K562 (cell line): ENCODE measurements around the gene KDM2A. TPM values are rescaled to one million over a fixed set of nuclear protein-coding genes. Genes with fewer than 3 reads are reported as not detected.

ENCODE experiments used
- SMAD4 ChIP-seq: fragments of 250-450 bp; sonication (Bioruptor Pico); conservative IDR thresholded peaks from 2 replicates; pipeline ENCODE4 v1.8.0; 2021; ENCODE audit warnings: inconsistent platforms, mild to moderate bottlenecking, moderate library complexity
- polyA plus RNA-seq, 8 experiments: library from polyadenylated mRNA; depleted of rRNA in 4 of 8; stranded (reverse) in 5 of 8; unstranded in 3 of 8; fragments of >200 nt; fragmentation: Nextera tagmentation in 2 of 8; fragmentation: Illumina TruSeq in 1 of 8; extraction: Ambion mirVana in 2 of 8; extraction: Trizol in 1 of 8; gene quantifications; 2 replicates each; pipeline versions ENCODE4 v1.2.1 to v1.2.3, GENCODE V29; 2011 to 2014; ENCODE audit warnings: inconsistent platforms in 1 of 8, missing spikeins in 1 of 8
- total RNA-seq, 7 experiments: library from RNA; depleted of rRNA in 6 of 7; stranded (reverse); fragments of >200 nt in 6 of 7; fragmentation: Illumina TruSeq in 2 of 7; extraction: Trizol in 2 of 7; gene quantifications; 2 replicates each; pipeline versions ENCODE4 v1.2.1 to v1.2.3, GENCODE V29; 2011 to 2021; ENCODE audit warnings: low replicate concordance in 1 of 7
- TF ChIP-seq, protein P1 (sequence below), 2 experiments: fragments of 450-650 bp; IDR thresholded peaks; 2 replicates each; pipeline ENCODE4 v1.6.1; 2018; ENCODE audit warnings: mild to moderate bottlenecking in 2 of 2, low read depth in 1 of 2; ENCODE audit not compliant: partially characterized antibody in 2 of 2
- TF ChIP-seq, protein P2 (sequence below): fragments of 250-450 bp; sonication (Bioruptor Pico); IDR thresholded peaks from 2 replicates; pipeline ENCODE4 v1.4.0; 2020

Gene KDM2A
- total and polyA plus RNA-seq, 9 of the 15 experiments (the other 6 are each of a cell fraction or from before 2014, with no cell fraction given): 5.0 to 39.3 (median 21.3) TPM

DNA sequence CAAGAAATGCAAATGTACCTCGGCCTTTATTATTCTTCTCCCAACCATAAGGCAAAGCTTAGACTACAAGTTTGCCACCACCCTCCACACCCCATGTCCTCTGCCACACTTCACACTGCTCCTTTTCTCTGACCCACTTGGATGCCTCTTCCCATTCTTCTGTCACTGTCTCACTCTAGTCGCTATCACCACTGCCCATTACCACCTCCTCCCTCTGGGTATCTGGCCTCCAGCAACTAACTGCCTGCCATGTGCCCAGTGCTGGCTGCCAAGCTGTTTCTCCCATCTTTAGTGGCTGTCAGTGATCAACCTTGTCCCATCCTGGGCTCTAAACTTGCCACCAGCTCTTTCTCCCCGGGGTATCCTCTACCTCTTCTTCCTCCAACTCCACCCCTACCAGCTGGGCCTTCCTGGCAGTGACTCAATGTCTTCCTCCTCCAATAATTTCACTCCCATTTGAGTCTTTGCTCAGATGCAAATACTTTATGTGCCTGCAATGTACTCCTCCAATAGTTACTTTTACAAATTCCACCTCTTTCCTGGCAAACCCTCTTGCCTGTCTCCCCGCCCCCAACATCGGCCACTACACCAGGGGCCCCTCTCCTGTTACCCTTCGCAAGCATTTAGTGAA, 20.1 kb upstream of the KDM2A start (continued):
- TF ChIP-seq, protein P1, sequence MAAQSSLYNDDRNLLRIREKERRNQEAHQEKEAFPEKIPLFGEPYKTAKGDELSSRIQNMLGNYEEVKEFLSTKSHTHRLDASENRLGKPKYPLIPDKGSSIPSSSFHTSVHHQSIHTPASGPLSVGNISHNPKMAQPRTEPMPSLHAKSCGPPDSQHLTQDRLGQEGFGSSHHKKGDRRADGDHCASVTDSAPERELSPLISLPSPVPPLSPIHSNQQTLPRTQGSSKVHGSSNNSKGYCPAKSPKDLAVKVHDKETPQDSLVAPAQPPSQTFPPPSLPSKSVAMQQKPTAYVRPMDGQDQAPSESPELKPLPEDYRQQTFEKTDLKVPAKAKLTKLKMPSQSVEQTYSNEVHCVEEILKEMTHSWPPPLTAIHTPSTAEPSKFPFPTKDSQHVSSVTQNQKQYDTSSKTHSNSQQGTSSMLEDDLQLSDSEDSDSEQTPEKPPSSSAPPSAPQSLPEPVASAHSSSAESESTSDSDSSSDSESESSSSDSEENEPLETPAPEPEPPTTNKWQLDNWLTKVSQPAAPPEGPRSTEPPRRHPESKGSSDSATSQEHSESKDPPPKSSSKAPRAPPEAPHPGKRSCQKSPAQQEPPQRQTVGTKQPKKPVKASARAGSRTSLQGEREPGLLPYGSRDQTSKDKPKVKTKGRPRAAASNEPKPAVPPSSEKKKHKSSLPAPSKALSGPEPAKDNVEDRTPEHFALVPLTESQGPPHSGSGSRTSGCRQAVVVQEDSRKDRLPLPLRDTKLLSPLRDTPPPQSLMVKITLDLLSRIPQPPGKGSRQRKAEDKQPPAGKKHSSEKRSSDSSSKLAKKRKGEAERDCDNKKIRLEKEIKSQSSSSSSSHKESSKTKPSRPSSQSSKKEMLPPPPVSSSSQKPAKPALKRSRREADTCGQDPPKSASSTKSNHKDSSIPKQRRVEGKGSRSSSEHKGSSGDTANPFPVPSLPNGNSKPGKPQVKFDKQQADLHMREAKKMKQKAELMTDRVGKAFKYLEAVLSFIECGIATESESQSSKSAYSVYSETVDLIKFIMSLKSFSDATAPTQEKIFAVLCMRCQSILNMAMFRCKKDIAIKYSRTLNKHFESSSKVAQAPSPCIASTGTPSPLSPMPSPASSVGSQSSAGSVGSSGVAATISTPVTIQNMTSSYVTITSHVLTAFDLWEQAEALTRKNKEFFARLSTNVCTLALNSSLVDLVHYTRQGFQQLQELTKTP (IDR thresholded peaks at IDR 0.05; ENCODE audit: low read depth in 1 of 2, partially characterized antibody in 2 of 2): no peak
- TF ChIP-seq, protein P2, sequence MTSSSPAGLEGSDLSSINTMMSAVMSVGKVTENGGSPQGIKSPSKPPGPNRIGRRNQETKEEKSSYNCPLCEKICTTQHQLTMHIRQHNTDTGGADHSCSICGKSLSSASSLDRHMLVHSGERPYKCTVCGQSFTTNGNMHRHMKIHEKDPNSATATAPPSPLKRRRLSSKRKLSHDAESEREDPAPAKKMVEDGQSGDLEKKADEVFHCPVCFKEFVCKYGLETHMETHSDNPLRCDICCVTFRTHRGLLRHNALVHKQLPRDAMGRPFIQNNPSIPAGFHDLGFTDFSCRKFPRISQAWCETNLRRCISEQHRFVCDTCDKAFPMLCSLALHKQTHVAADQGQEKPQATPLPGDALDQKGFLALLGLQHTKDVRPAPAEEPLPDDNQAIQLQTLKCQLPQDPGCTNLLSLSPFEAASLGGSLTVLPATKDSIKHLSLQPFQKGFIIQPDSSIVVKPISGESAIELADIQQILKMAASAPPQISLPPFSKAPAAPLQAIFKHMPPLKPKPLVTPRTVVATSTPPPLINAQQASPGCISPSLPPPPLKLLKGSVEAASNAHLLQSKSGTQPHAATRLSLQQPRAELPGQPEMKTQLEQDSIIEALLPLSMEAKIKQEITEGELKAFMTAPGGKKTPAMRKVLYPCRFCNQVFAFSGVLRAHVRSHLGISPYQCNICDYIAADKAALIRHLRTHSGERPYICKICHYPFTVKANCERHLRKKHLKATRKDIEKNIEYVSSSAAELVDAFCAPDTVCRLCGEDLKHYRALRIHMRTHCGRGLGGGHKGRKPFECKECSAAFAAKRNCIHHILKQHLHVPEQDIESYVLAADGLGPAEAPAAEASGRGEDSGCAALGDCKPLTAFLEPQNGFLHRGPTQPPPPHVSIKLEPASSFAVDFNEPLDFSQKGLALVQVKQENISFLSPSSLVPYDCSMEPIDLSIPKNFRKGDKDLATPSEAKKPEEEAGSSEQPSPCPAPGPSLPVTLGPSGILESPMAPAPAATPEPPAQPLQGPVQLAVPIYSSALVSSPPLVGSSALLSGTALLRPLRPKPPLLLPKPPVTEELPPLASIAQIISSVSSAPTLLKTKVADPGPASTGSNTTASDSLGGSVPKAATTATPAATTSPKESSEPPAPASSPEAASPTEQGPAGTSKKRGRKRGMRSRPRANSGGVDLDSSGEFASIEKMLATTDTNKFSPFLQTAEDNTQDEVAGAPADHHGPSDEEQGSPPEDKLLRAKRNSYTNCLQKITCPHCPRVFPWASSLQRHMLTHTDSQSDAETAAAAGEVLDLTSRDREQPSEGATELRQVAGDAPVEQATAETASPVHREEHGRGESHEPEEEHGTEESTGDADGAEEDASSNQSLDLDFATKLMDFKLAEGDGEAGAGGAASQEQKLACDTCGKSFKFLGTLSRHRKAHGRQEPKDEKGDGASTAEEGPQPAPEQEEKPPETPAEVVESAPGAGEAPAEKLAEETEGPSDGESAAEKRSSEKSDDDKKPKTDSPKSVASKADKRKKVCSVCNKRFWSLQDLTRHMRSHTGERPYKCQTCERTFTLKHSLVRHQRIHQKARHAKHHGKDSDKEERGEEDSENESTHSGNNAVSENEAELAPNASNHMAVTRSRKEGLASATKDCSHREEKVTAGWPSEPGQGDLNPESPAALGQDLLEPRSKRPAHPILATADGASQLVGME: no peak
- TF ChIP-seq SMAD4 (CRISPR knock-in tag): no peak
